ENCODE data around the gene RASSF6.

DNA sequence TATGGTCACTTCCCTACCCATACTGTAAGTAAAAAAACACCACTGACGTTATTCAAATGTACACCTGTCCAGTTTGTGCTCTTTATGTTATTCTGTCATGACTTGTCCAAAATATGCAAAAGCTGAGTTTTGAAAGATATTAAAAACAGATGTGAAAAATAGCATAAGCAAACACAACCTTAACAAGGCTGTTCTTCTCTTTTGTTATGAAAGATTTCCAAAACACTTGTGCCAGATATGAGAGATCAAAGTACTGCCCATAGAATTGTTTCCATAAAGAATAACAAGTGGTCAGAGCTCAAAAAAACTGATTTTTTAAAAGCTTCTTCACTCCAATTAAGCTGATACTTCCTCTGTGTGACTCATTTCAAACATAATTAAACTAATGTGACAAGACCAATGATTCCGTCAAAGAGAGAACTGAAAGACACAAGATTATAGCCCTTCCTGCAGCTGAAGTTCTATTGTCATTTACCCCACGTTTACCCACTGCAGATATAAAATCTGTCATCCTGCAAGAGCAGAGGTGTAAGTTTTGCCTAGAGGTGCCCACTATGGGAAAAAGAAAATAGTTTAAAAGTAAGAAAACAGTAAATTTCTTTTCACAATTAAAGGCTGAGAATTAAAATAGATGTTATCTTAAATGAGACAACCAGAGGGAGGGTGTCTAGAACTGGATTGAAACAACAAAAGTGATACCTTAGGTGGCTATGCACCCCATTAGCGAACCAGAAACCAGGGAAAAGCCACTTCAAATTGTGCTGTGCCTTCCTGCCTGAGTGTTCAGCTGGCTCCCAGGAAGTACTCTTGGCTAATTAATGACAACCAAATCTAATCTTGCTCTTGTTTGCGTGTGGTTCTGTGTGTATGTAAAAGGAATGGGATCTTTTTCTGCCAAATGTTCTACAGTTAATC is 30.1 kb downstream of the RASSF6 start:
- TF ChIP-seq, protein P1, sequence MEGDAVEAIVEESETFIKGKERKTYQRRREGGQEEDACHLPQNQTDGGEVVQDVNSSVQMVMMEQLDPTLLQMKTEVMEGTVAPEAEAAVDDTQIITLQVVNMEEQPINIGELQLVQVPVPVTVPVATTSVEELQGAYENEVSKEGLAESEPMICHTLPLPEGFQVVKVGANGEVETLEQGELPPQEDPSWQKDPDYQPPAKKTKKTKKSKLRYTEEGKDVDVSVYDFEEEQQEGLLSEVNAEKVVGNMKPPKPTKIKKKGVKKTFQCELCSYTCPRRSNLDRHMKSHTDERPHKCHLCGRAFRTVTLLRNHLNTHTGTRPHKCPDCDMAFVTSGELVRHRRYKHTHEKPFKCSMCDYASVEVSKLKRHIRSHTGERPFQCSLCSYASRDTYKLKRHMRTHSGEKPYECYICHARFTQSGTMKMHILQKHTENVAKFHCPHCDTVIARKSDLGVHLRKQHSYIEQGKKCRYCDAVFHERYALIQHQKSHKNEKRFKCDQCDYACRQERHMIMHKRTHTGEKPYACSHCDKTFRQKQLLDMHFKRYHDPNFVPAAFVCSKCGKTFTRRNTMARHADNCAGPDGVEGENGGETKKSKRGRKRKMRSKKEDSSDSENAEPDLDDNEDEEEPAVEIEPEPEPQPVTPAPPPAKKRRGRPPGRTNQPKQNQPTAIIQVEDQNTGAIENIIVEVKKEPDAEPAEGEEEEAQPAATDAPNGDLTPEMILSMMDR (IDR thresholded peaks at IDR 0.05), result no peak
- no peak for TF ChIP-seq POLR2AphosphoS5 (IDR thresholded peaks at IDR 0.05)
